HCT116 (cell line): ENCODE measurements around the gene VCAN.

Experiments used
- JUND ChIP-seq: IDR thresholded peaks from 2 replicates; pipeline ENCODE4 v1.6.1; 2012
- POLR2A ChIP-seq: IDR thresholded peaks from 2 replicates; pipeline ENCODE4 v1.7.0; 2011; ENCODE audit warnings: borderline replicate concordance; ENCODE audit not compliant: insufficient read depth, insufficient read length; ENCODE audit errors: extremely low read depth
- SIN3A ChIP-seq: IDR thresholded peaks from 2 replicates; pipeline ENCODE4 v1.6.1; 2012; ENCODE audit warnings: low read depth
- TF ChIP-seq, protein P1 (sequence below), 3 experiments: fragments of 200-600 bp in 1 of 3; sonication (generic) in 1 of 3; IDR thresholded peaks in 2 of 3; conservative IDR thresholded peaks in 1 of 3; 2 replicates each; pipeline ENCODE4 v1.5.1; 2012 to 2017; ENCODE audit warnings: low read depth in 2 of 3, low read length in 2 of 3, antibody characterized with exemption in 1 of 3, borderline replicate concordance in 1 of 3, control low read depth in 1 of 3, mild to moderate bottlenecking in 1 of 3, mixed read lengths in 1 of 3, mixed run types in 1 of 3, moderate library complexity in 1 of 3; ENCODE audit not compliant: insufficient read depth in 1 of 3
- TF ChIP-seq, protein P2 (sequence below): IDR thresholded peaks from 2 replicates; pipeline ENCODE4 v1.6.1; 2012; ENCODE audit warnings: low read depth

DNA sequence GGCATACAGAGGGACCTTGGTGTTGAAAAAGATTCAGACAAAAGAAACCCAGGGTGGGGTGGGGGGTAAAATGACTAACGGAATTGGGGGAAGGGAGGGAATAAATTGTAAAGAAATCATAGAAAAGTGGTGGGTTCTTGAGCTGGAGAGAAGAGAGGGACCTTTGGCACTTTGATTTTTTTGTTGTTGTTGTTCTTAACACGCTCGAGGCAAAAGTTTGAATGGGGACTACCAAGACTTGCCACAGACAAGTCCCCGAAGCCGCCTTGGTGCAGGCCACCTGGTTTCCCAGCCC, 616 bp downstream of the VCAN start:
- TF ChIP-seq, protein P1, sequence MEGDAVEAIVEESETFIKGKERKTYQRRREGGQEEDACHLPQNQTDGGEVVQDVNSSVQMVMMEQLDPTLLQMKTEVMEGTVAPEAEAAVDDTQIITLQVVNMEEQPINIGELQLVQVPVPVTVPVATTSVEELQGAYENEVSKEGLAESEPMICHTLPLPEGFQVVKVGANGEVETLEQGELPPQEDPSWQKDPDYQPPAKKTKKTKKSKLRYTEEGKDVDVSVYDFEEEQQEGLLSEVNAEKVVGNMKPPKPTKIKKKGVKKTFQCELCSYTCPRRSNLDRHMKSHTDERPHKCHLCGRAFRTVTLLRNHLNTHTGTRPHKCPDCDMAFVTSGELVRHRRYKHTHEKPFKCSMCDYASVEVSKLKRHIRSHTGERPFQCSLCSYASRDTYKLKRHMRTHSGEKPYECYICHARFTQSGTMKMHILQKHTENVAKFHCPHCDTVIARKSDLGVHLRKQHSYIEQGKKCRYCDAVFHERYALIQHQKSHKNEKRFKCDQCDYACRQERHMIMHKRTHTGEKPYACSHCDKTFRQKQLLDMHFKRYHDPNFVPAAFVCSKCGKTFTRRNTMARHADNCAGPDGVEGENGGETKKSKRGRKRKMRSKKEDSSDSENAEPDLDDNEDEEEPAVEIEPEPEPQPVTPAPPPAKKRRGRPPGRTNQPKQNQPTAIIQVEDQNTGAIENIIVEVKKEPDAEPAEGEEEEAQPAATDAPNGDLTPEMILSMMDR (IDR thresholded peaks at IDR 0.05 in 2 of 3, conservative IDR thresholded peaks at IDR 0.05 in 1 of 3; ENCODE audit: borderline replicate concordance in 1 of 3, insufficient read depth in 1 of 3, low read depth in 2 of 3, low read length in 2 of 3), result no peak
- TF ChIP-seq JUND (no peak), POLR2A (no peak), SIN3A (no peak)
- TF ChIP-seq, protein P2, sequence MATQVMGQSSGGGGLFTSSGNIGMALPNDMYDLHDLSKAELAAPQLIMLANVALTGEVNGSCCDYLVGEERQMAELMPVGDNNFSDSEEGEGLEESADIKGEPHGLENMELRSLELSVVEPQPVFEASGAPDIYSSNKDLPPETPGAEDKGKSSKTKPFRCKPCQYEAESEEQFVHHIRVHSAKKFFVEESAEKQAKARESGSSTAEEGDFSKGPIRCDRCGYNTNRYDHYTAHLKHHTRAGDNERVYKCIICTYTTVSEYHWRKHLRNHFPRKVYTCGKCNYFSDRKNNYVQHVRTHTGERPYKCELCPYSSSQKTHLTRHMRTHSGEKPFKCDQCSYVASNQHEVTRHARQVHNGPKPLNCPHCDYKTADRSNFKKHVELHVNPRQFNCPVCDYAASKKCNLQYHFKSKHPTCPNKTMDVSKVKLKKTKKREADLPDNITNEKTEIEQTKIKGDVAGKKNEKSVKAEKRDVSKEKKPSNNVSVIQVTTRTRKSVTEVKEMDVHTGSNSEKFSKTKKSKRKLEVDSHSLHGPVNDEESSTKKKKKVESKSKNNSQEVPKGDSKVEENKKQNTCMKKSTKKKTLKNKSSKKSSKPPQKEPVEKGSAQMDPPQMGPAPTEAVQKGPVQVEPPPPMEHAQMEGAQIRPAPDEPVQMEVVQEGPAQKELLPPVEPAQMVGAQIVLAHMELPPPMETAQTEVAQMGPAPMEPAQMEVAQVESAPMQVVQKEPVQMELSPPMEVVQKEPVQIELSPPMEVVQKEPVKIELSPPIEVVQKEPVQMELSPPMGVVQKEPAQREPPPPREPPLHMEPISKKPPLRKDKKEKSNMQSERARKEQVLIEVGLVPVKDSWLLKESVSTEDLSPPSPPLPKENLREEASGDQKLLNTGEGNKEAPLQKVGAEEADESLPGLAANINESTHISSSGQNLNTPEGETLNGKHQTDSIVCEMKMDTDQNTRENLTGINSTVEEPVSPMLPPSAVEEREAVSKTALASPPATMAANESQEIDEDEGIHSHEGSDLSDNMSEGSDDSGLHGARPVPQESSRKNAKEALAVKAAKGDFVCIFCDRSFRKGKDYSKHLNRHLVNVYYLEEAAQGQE, result no peak
